ENCODE results near the gene CCDC152. TPM values are rescaled to one million over a fixed set of nuclear protein-coding genes. Genes with fewer than 3 reads are reported as not detected.
"Not testable (repeated sequence)": the region's sequence is repeated elsewhere in the genome, so short reads cannot be mapped to it uniquely, and the experiment has no call there.

Gene CCDC152
- polyA plus RNA-seq, 1 donor (not counting 4 experiments of a cell fraction or from before 2014, with no cell fraction given) = 0.71 TPM

DNA sequence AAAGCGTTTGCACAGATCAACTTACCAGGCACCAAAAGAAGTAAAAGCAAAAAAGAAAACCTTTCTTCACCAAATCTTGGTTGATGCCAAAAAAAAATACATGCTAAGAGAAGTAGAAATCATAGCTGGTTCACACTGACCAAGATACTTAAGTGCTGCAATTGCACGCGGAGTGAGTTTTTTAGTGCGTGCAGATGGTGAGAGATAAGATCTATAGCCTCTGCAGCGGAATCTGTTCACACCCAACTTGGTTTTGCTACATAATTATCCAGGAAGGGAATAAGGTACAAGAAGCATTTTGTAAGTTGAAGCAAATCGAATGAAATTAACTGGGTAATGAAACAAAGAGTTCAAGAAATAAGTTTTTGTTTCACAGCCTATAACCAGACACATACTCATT lies 36.4 kb upstream of the CCDC152 start:
- no peak overlapping the region for H3K9ac ChIP-seq (ENCODE audit: control insufficient read depth, extremely low read depth, insufficient read depth, low read length)
- H3K79me2 ChIP-seq (ENCODE audit: control insufficient read depth, insufficient read depth, low read length) = no peaks in the 10 kb centered on the region
- no peak overlapping the region for H3K27ac ChIP-seq (ENCODE audit: control insufficient read depth, insufficient read depth, low read length)
- dilution Hi-C loops (cut with MboI; ENCODE audit: extremely low pct_ligation_motif_present, low sequenced_read_pairs) = no loop called here
- FAIRE-seq = no peak
- H3K4me3 ChIP-seq (ENCODE audit: control insufficient read depth in 2 of 3, extremely low read depth in 1 of 3, insufficient read depth in 2 of 3, low read depth in 1 of 3, low read length in 3 of 3) = no peak overlapping the region
- H3K36me3 ChIP-seq (ENCODE audit: control insufficient read depth in 2 of 2, extremely low read depth in 1 of 2, insufficient read depth in 2 of 2, low read length in 2 of 2) = no peaks in the 10 kb centered on the region
- H2AFZ ChIP-seq (ENCODE audit: control insufficient read depth, low read length) = no peak overlapping the region
- H3K4me1 ChIP-seq (ENCODE audit: control insufficient read depth, extremely low read depth, insufficient read depth, low read length) = no peaks in the 10 kb centered on the region
- no peak for DNase-seq (ENCODE audit: low read depth, low spot score)
- no peaks in the 10 kb centered on the region for H3K9me1 ChIP-seq (ENCODE audit: control insufficient read depth, extremely low read depth, insufficient read depth, low read length)
- no peak overlapping the region for H3K4me2 ChIP-seq (ENCODE audit: control insufficient read depth, extremely low read depth, insufficient read depth, low read depth, low read length)
- no peaks in the 10 kb centered on the region for H3K9me3 ChIP-seq (ENCODE audit: control insufficient read depth, low read depth, low read length)
- H4K20me1 ChIP-seq (ENCODE audit: control insufficient read depth, extremely low read depth, insufficient read depth, low read length) = no peaks in the 10 kb centered on the region
- no peaks in the 10 kb centered on the region for H3K27me3 ChIP-seq (ENCODE audit: control insufficient read depth, extremely low read depth, insufficient read depth, low read length)
- TF ChIP-seq, protein P1, sequence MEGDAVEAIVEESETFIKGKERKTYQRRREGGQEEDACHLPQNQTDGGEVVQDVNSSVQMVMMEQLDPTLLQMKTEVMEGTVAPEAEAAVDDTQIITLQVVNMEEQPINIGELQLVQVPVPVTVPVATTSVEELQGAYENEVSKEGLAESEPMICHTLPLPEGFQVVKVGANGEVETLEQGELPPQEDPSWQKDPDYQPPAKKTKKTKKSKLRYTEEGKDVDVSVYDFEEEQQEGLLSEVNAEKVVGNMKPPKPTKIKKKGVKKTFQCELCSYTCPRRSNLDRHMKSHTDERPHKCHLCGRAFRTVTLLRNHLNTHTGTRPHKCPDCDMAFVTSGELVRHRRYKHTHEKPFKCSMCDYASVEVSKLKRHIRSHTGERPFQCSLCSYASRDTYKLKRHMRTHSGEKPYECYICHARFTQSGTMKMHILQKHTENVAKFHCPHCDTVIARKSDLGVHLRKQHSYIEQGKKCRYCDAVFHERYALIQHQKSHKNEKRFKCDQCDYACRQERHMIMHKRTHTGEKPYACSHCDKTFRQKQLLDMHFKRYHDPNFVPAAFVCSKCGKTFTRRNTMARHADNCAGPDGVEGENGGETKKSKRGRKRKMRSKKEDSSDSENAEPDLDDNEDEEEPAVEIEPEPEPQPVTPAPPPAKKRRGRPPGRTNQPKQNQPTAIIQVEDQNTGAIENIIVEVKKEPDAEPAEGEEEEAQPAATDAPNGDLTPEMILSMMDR (optimal IDR thresholded peaks at IDR 0.05 in 1 of 3, IDR thresholded peaks at IDR 0.05 in 1 of 3, conservative IDR thresholded peaks at IDR 0.05 in 1 of 3; ENCODE audit: extremely low read depth in 1 of 3, insufficient read depth in 2 of 3, low read length in 3 of 3) = no peak
- no peak for TF ChIP-seq EZH2 (IDR thresholded peaks at IDR 0.05; ENCODE audit: low read length)

DNA sequence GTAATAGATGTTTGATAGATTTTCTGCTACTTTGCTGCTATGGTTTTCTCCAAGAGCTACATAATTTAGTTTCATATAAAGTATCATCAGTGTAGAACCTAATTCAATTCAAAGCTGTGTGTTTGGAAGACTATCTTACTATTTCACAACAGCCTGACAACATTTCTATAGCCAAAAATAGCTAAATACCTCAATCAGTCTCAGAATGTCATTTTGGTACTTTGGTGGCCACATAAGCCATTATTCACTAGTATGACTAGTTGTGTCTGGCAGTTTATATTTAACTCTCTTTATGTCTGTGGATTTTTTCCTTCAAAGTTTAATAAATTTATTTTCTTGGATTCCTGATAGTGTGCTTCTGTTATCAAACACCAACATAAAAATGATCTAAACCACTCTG lies 35.1 kb upstream of the CCDC152 start:
- Histone ChIP-seq H2AFZ (ENCODE audit: control insufficient read depth, low read length) (no peak overlapping the region), H3K27me3 (ENCODE audit: control insufficient read depth, extremely low read depth, insufficient read depth, low read length) (no peaks in the 10 kb centered on the region), H3K4me2 (ENCODE audit: control insufficient read depth, extremely low read depth, insufficient read depth, low read depth, low read length) (no peak overlapping the region), H3K4me3 (ENCODE audit: control insufficient read depth in 2 of 3, extremely low read depth in 1 of 3, insufficient read depth in 2 of 3, low read depth in 1 of 3, low read length in 3 of 3) (no peak overlapping the region), H3K9me1 (ENCODE audit: control insufficient read depth, extremely low read depth, insufficient read depth, low read length) (no peaks in the 10 kb centered on the region), H3K27ac (ENCODE audit: control insufficient read depth, insufficient read depth, low read length) (no peak overlapping the region), H3K4me1 (ENCODE audit: control insufficient read depth, extremely low read depth, insufficient read depth, low read length) (no peaks in the 10 kb centered on the region), H3K9ac (ENCODE audit: control insufficient read depth, extremely low read depth, insufficient read depth, low read length) (no peak overlapping the region), H3K9me3 (ENCODE audit: control insufficient read depth, low read depth, low read length) (no peaks in the 10 kb centered on the region), H3K79me2 (ENCODE audit: control insufficient read depth, insufficient read depth, low read length) (no peaks in the 10 kb centered on the region), H4K20me1 (ENCODE audit: control insufficient read depth, extremely low read depth, insufficient read depth, low read length) (no peaks in the 10 kb centered on the region), H3K36me3 (ENCODE audit: control insufficient read depth in 2 of 2, extremely low read depth in 1 of 2, insufficient read depth in 2 of 2, low read length in 2 of 2) (no peaks in the 10 kb centered on the region)
- DNase-seq (ENCODE audit: low read depth, low spot score) = no peak
- no peak for TF ChIP-seq EZH2 (IDR thresholded peaks at IDR 0.05; ENCODE audit: low read length)
- TF ChIP-seq, protein P1 (optimal IDR thresholded peaks at IDR 0.05 in 1 of 3, IDR thresholded peaks at IDR 0.05 in 1 of 3, conservative IDR thresholded peaks at IDR 0.05 in 1 of 3; ENCODE audit: extremely low read depth in 1 of 3, insufficient read depth in 2 of 3, low read length in 3 of 3) = no peak
- FAIRE-seq = no peak
- dilution Hi-C loops (cut with MboI; ENCODE audit: extremely low pct_ligation_motif_present, low sequenced_read_pairs) = no loop called here

DNA sequence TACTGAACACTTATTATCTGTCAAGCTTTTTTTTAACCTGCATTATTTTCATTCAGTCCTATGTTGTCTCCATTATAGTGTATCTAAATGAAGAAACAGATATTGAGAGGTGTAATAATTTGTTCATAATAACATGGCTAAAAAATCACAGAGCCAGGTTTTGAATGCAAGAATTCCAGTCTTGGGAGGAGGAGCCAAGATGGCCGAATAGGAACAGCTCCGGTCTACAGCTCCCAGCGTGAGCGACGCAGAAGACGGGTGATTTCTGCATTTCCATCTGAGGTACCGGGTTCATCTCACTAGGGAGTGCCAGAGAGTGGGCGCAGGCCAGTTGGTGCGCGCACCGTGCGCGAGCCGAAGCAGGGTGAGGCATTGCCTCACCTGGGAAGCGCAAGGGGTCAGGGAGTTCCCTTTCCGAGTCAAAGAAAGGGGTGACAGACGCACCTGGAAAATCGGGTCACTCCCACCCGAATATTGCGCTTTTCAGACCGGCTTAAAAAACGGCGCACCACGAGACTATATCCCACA lies 22.0 kb upstream of the CCDC152 start:
- H3K4me1 ChIP-seq (ENCODE audit: control insufficient read depth, extremely low read depth, insufficient read depth, low read length); H3K9ac ChIP-seq (ENCODE audit: control insufficient read depth, extremely low read depth, insufficient read depth, low read length); H3K27ac ChIP-seq (ENCODE audit: control insufficient read depth, insufficient read depth, low read length); H3K79me2 ChIP-seq (ENCODE audit: control insufficient read depth, insufficient read depth, low read length); H4K20me1 ChIP-seq (ENCODE audit: control insufficient read depth, extremely low read depth, insufficient read depth, low read length); DNase-seq (ENCODE audit: low read depth, low spot score); H3K27me3 ChIP-seq (ENCODE audit: control insufficient read depth, extremely low read depth, insufficient read depth, low read length); dilution Hi-C loops (cut with MboI; ENCODE audit: extremely low pct_ligation_motif_present, low sequenced_read_pairs); H3K4me2 ChIP-seq (ENCODE audit: control insufficient read depth, extremely low read depth, insufficient read depth, low read depth, low read length); H3K36me3 ChIP-seq (ENCODE audit: control insufficient read depth in 2 of 2, extremely low read depth in 1 of 2, insufficient read depth in 2 of 2, low read length in 2 of 2); H3K4me3 ChIP-seq (ENCODE audit: control insufficient read depth in 2 of 3, extremely low read depth in 1 of 3, insufficient read depth in 2 of 3, low read depth in 1 of 3, low read length in 3 of 3); FAIRE-seq; H2AFZ ChIP-seq (ENCODE audit: control insufficient read depth, low read length); H3K9me3 ChIP-seq (ENCODE audit: control insufficient read depth, low read depth, low read length); H3K9me1 ChIP-seq (ENCODE audit: control insufficient read depth, extremely low read depth, insufficient read depth, low read length): not testable (repeated sequence)
